Parathyroid adenoma (tissue), 2 donors: ENCODE results near the gene PPIF.

Experiments
- H2AFZ ChIP-seq: fragments of 300-600 bp; sonication (generic); one replicate; pipeline ENCODE4 v1.7.0; 2017; ENCODE audit warnings: antibody characterized with exemption, mild to moderate bottlenecking
- H3K27ac ChIP-seq: fragments of 300-600 bp; sonication (generic); one replicate; pipeline ENCODE4 v1.7.0; 2017
- H3K27me3 ChIP-seq: fragments of 300-600 bp; sonication (generic); one replicate; pipeline ENCODE4 v1.7.0; 2017; ENCODE audit warnings: low read length; ENCODE audit not compliant: control insufficient read depth, insufficient read depth
- H3K36me3 ChIP-seq: fragments of 300-600 bp; sonication (generic); one replicate; pipeline ENCODE4 v1.7.0; 2017; ENCODE audit warnings: low read length; ENCODE audit not compliant: control insufficient read depth, insufficient read depth
- H3K4me1 ChIP-seq: fragments of 300-600 bp; sonication (generic); one replicate; pipeline ENCODE4 v1.7.0; 2017; ENCODE audit warnings: control low read depth
- H3K4me2 ChIP-seq: fragments of 300-600 bp; sonication (generic); one replicate; pipeline ENCODE4 v1.7.0; 2017; ENCODE audit warnings: low read length
- H3K4me3 ChIP-seq: fragments of 300-600 bp; sonication (generic); one replicate; pipeline ENCODE4 v1.7.0; 2017; ENCODE audit warnings: low read depth, low read length
- H3K79me2 ChIP-seq: fragments of 300-600 bp; sonication (generic); one replicate; pipeline ENCODE4 v1.7.0; 2017; ENCODE audit warnings: control low read depth
- H3K9ac ChIP-seq: fragments of 300-600 bp; sonication (generic); one replicate; pipeline ENCODE4 v1.7.0; 2017; ENCODE audit warnings: mild to moderate bottlenecking
- H3K9me3 ChIP-seq: fragments of 300-600 bp; sonication (generic); one replicate; pipeline ENCODE4 v1.7.0; 2017; ENCODE audit warnings: low read length; ENCODE audit not compliant: control insufficient read depth
- TF ChIP-seq, protein P1 (sequence below): fragments of 300-600 bp; sonication (generic); IDR thresholded peaks from one replicate; pipeline ENCODE4 v1.7.0; 2017; ENCODE audit warnings: antibody characterized with exemption, mild to moderate bottlenecking
- donor health status: primary hyperparathyroidism.

Gene PPIF

GRCh38 chr10:79342811-79343561, 4.3 kb upstream of the PPIF start:
- H3K27ac ChIP-seq: no peak overlapping the region
- H3K36me3 ChIP-seq: no peaks in the 10 kb centered on the region
- H3K79me2 ChIP-seq: no peaks in the 10 kb centered on the region
- no peak overlapping the region for H3K4me2 ChIP-seq
- no peak overlapping the region for H3K9ac ChIP-seq
- TF ChIP-seq, protein P1, sequence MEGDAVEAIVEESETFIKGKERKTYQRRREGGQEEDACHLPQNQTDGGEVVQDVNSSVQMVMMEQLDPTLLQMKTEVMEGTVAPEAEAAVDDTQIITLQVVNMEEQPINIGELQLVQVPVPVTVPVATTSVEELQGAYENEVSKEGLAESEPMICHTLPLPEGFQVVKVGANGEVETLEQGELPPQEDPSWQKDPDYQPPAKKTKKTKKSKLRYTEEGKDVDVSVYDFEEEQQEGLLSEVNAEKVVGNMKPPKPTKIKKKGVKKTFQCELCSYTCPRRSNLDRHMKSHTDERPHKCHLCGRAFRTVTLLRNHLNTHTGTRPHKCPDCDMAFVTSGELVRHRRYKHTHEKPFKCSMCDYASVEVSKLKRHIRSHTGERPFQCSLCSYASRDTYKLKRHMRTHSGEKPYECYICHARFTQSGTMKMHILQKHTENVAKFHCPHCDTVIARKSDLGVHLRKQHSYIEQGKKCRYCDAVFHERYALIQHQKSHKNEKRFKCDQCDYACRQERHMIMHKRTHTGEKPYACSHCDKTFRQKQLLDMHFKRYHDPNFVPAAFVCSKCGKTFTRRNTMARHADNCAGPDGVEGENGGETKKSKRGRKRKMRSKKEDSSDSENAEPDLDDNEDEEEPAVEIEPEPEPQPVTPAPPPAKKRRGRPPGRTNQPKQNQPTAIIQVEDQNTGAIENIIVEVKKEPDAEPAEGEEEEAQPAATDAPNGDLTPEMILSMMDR: no peak
- peaks cover 38% of the 10 kb centered on the region for H3K4me1 ChIP-seq
- H2AFZ ChIP-seq: peak overlapping the region; percentile 2
- no peaks in the 10 kb centered on the region for H3K27me3 ChIP-seq
- no peak overlapping the region for H3K4me3 ChIP-seq
- H3K9me3 ChIP-seq: no peaks in the 10 kb centered on the region

- H3K27me3 ChIP-seq: no peaks in the 10 kb centered on the region
- H3K9ac ChIP-seq: no peak overlapping the region
- peak overlapping the region; percentile 24 for H3K27ac ChIP-seq
- H3K4me3 ChIP-seq: no peak overlapping the region
- peaks cover 47% of the 10 kb centered on the region for H3K4me1 ChIP-seq
- H3K36me3 ChIP-seq: no peaks in the 10 kb centered on the region
- TF ChIP-seq, protein P1: no peak
- no peaks in the 10 kb centered on the region for H3K79me2 ChIP-seq
- H2AFZ ChIP-seq: peak overlapping the region; percentile 10
- H3K9me3 ChIP-seq: no peaks in the 10 kb centered on the region
- no peak overlapping the region for H3K4me2 ChIP-seq
Observed at GRCh38 chr10:79344502-79345195, 2.6 kb upstream of the PPIF start.

DNA sequence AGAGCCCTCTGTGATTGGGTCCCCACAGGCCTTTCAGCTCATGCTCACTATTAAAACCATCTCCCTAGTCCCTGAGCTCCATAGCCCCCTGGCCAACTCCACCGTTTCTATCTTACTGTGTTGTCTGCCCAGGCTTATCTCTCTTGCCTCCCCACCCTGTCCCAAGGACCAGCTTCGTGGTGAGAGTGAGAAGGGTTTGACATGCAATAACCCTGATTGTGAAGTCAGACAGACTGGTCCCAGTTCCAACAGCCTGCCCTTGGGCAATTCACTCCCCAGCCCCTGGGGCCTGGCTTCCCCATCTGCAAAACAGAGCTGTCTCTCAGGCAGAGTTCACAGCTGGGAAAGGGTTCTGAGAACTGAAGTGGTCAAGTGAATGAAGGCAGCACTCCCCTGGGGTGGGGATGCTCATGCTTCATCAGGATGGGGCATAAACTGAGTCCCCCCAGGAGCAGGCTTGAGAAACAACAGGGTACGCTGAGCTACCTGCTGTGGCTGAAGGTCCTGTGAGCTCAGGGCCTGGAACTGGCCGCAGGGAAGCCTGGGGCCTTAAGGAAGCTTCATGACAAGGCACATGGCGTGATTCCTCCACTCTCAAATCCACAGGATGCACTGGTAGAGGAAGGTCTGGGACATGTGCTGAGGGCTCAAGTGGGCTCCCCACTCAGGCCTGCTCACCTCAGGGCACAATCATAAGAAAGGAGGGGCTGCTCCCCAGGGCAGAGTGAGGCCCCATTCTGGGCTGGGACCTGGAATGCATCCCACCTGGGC, 1.8 kb upstream of the PPIF start:
- no peaks in the 10 kb centered on the region for H3K9me3 ChIP-seq
- H3K4me2 ChIP-seq: no peak overlapping the region
- H3K9ac ChIP-seq: no peak overlapping the region
- H3K27ac ChIP-seq: peak overlapping the region; percentile 24
- no peak overlapping the region for H3K4me3 ChIP-seq
- TF ChIP-seq, protein P1: no peak
- no peaks in the 10 kb centered on the region for H3K27me3 ChIP-seq
- H3K79me2 ChIP-seq: no peaks in the 10 kb centered on the region
- no peaks in the 10 kb centered on the region for H3K36me3 ChIP-seq
- no peak overlapping the region for H2AFZ ChIP-seq
- peaks cover 47% of the 10 kb centered on the region for H3K4me1 ChIP-seq

DNA sequence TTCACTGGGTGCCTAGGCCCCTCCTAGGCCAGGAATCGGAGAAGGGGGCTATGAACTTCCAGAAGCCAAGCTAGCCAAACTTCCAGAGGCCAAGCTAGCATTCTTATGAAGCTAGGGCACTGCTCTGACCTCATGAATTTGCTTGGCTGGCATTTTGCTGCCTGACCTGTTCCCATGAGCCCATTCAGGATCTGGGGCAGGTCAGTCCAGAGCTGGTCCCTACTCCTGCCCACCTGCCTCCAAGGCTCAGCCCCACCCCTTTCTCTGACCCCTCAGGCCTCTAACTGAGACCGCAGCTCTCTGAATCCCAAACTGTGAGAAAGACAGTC, 1.3 kb upstream of the PPIF start:
- H3K4me3 ChIP-seq: no peak overlapping the region
- no peaks in the 10 kb centered on the region for H3K9me3 ChIP-seq
- H2AFZ ChIP-seq: no peak overlapping the region
- no peak overlapping the region for H3K27ac ChIP-seq
- H3K27me3 ChIP-seq: no peaks in the 10 kb centered on the region
- no peaks in the 10 kb centered on the region for H3K79me2 ChIP-seq
- no peak overlapping the region for H3K4me2 ChIP-seq
- TF ChIP-seq, protein P1: no peak
- peaks cover 41% of the 10 kb centered on the region for H3K4me1 ChIP-seq
- H3K36me3 ChIP-seq: no peaks in the 10 kb centered on the region
- no peak overlapping the region for H3K9ac ChIP-seq
